ENCODE data around the gene RWDD2A. TPM values are rescaled to one million over a fixed set of nuclear protein-coding genes. Genes with fewer than 3 reads are reported as not detected.
"Not testable (repeated sequence)": the region's sequence is repeated elsewhere in the genome, so short reads cannot be mapped to it uniquely, and the experiment has no call there.

RWDD2A gene
- total RNA-seq, 1 experiment from 2014 or later = 1.3 TPM

GRCh38 chr6:83185096-83185495 is 8.1 kb upstream of the RWDD2A start:
- Histone ChIP-seq H3K9me3 (ENCODE audit: low read length) (no peaks in the 10 kb centered on the region), H3K4me3 (ENCODE audit: low read length) (no peak overlapping the region), H3K27me3 (ENCODE audit: low read length) (no peaks in the 10 kb centered on the region), H4K20me1 (ENCODE audit: low read length) (no peaks in the 10 kb centered on the region), H3K4me1 (ENCODE audit: insufficient read depth, low read length) (peaks cover 28% of the 10 kb centered on the region), H3K79me2 (ENCODE audit: low read length) (peaks cover 17% of the 10 kb centered on the region), H3K4me2 (ENCODE audit: low read length) (no peak overlapping the region), H3K36me3 (ENCODE audit: low read depth, low read length) (peaks cover 34% of the 10 kb centered on the region), H3K9me2 (replicated peaks; ENCODE audit: low read length) (no peaks in the 10 kb centered on the region), H3K27ac (ENCODE audit: low read length) (no peak overlapping the region), H3F3A (ENCODE audit: low read length, unreplicated experiment) (peaks cover 5% of the 10 kb centered on the region), H2AFZ (ENCODE audit: low read length) (no peak overlapping the region), H3K9ac (ENCODE audit: low read length) (no peak overlapping the region)
- no peak for TF ChIP-seq EZH2 (IDR thresholded peaks at IDR 0.05; ENCODE audit: low read length, unreplicated experiment)
- no peak for TF ChIP-seq CTCF (conservative IDR thresholded peaks at IDR 0.05; ENCODE audit: low read depth, low read length)
- no TSS peak for BruUV-seq (replicated peaks)
- CTCF ChIA-PET = no interaction called here
- ATAC-seq = peak; percentile 27; the same call in 1 of the 2 replicates
- intact Hi-C loops (cut with micrococcal nuclease) = no loop called here
- DNase-seq = peak; percentile 31
- POLR2A ChIA-PET (ENCODE audit: unreplicated experiment) = no interaction called here

- Histone ChIP-seq H3K9ac (ENCODE audit: low read length) (no peak overlapping the region), H3K9me3 (ENCODE audit: low read length) (no peaks in the 10 kb centered on the region), H3F3A (ENCODE audit: low read length, unreplicated experiment) (no peaks in the 10 kb centered on the region), H3K27ac (ENCODE audit: low read length) (no peak overlapping the region), H2AFZ (ENCODE audit: low read length) (no peak overlapping the region), H3K36me3 (ENCODE audit: low read depth, low read length) (peaks cover 11% of the 10 kb centered on the region; the same call in 1 of the 2 replicates), H3K79me2 (ENCODE audit: low read length) (peaks cover 45% of the 10 kb centered on the region), H3K4me2 (ENCODE audit: low read length) (no peak overlapping the region), H3K9me2 (replicated peaks; ENCODE audit: low read length) (no peaks in the 10 kb centered on the region), H4K20me1 (ENCODE audit: low read length) (no peaks in the 10 kb centered on the region), H3K4me1 (ENCODE audit: insufficient read depth, low read length) (peaks cover 27% of the 10 kb centered on the region), H3K4me3 (ENCODE audit: low read length) (no peak overlapping the region), H3K27me3 (ENCODE audit: low read length) (no peaks in the 10 kb centered on the region)
- no TSS peak for BruUV-seq (replicated peaks)
- no peak for DNase-seq
- no peak for ATAC-seq
- no peak for TF ChIP-seq EZH2 (IDR thresholded peaks at IDR 0.05; ENCODE audit: low read length, unreplicated experiment)
- CTCF ChIA-PET = no interaction called here
- POLR2A ChIA-PET (ENCODE audit: unreplicated experiment) = no interaction called here
- intact Hi-C loops (cut with micrococcal nuclease) = no loop called here
Observed at GRCh38 chr6:83188501-83188900, 4.7 kb upstream of the RWDD2A start.

GRCh38 chr6:83190626-83191025 is 2.5 kb upstream of the RWDD2A start:
- H3K4me3 ChIP-seq (ENCODE audit: low read length) = peak overlapping the region; percentile 86; the same call in 1 of the 2 replicates
- no peaks in the 10 kb centered on the region for H4K20me1 ChIP-seq (ENCODE audit: low read length)
- no peaks in the 10 kb centered on the region for H3K9me2 ChIP-seq (replicated peaks; ENCODE audit: low read length)
- POLR2A ChIA-PET (ENCODE audit: unreplicated experiment) = no interaction called here
- DNase-seq (no peak), ATAC-seq (no peak)
- peaks cover 18% of the 10 kb centered on the region for H3K4me1 ChIP-seq (ENCODE audit: insufficient read depth, low read length)
- peaks cover 6% of the 10 kb centered on the region; the same call in 1 of the 2 replicates for H3K36me3 ChIP-seq (ENCODE audit: low read depth, low read length)
- H3K9ac ChIP-seq (ENCODE audit: low read length) = no peak overlapping the region
- H3K9me3 ChIP-seq (ENCODE audit: low read length) = no peaks in the 10 kb centered on the region
- CTCF ChIA-PET = no interaction called here
- H3K27me3 ChIP-seq (ENCODE audit: low read length) = no peaks in the 10 kb centered on the region
- H3F3A ChIP-seq (ENCODE audit: low read length, unreplicated experiment) = no peaks in the 10 kb centered on the region
- H2AFZ ChIP-seq (ENCODE audit: low read length) = no peak overlapping the region; the same call in 1 of the 2 replicates
- no TSS peak for BruUV-seq (replicated peaks)
- peaks cover 45% of the 10 kb centered on the region for H3K79me2 ChIP-seq (ENCODE audit: low read length)
- H3K27ac ChIP-seq (ENCODE audit: low read length) = no peak overlapping the region
- TF ChIP-seq EZH2phosphoT487 (IDR thresholded peaks at IDR 0.05; ENCODE audit: borderline replicate concordance, low read length) (no peak), CTCF (conservative IDR thresholded peaks at IDR 0.05; ENCODE audit: low read depth, low read length) (no peak), EZH2 (IDR thresholded peaks at IDR 0.05; ENCODE audit: low read length, unreplicated experiment) (no peak)
- intact Hi-C loops (cut with micrococcal nuclease) = loop anchor here (5.0 to 10.0 kb wide), 2 partner anchors 123 to 946 kb away; partner anchors contain the start of genes DOP1A, IBTK and UBE3D
- peak overlapping the region; percentile 99 for H3K4me2 ChIP-seq (ENCODE audit: low read length)

- peak overlapping the region; percentile 86 for H3K4me3 ChIP-seq (ENCODE audit: low read length)
- peaks cover 45% of the 10 kb centered on the region for H3K79me2 ChIP-seq (ENCODE audit: low read length)
- H3K36me3 ChIP-seq (ENCODE audit: low read depth, low read length); H3K9me3 ChIP-seq (ENCODE audit: low read length); H4K20me1 ChIP-seq (ENCODE audit: low read length); DNase-seq; H3K9me2 ChIP-seq (replicated peaks; ENCODE audit: low read length); H3F3A ChIP-seq (ENCODE audit: low read length, unreplicated experiment); POLR2A ChIA-PET (ENCODE audit: unreplicated experiment); H3K27me3 ChIP-seq (ENCODE audit: low read length); ATAC-seq; BruUV-seq (replicated peaks): not testable (repeated sequence)
- H2AFZ ChIP-seq (ENCODE audit: low read length) = peak overlapping the region; percentile 77; the same call in 1 of the 2 replicates
- intact Hi-C loops (cut with micrococcal nuclease) = loop anchor here (1.0 to 10.0 kb wide), 3 partner anchors 9 to 947 kb away; partner anchors contain the start of genes DOP1A, IBTK and UBE3D
- peak overlapping the region; percentile 81 for H3K9ac ChIP-seq (ENCODE audit: low read length)
- peak overlapping the region; percentile 13 for H3K27ac ChIP-seq (ENCODE audit: low read length)
- H3K4me2 ChIP-seq (ENCODE audit: low read length) = peak overlapping the region; percentile 99
- peaks cover 18% of the 10 kb centered on the region for H3K4me1 ChIP-seq (ENCODE audit: insufficient read depth, low read length)
- CTCF ChIA-PET = interaction anchor here (0.9 kb wide), 1 partner anchor 124 kb away, joined by 3 read pairs; the partner anchor contains the start of gene DOP1A
Observed at GRCh38 chr6:83191974-83192373, 1.2 kb upstream of the RWDD2A start.

All from PC-3 (cell line).